ENCODE results near the gene CARS2. TPM values are rescaled to one million over a fixed set of nuclear protein-coding genes. Genes with fewer than 3 reads are reported as not detected.

CARS2 gene
- total and polyA plus RNA-seq, 2 of the 8 experiments (the other 6 are each of a cell fraction or from before 2014, with no cell fraction given): 47.7 to 55.9 TPM

- no peak for TF ChIP-seq CHD7 (IDR thresholded peaks at IDR 0.05; ENCODE audit: insufficient replicate concordance, low read length)
- no peak for TF ChIP-seq EZH2 (IDR thresholded peaks at IDR 0.05; ENCODE audit: low read depth, low read length, severe bottlenecking)
- TF ChIP-seq POU5F1 (IDR thresholded peaks at IDR 0.05; ENCODE audit: low read depth, low read length): no peak
- no peak for TF ChIP-seq SP2 (IDR thresholded peaks at IDR 0.05; ENCODE audit: low read length)
- TF ChIP-seq EP300 (IDR thresholded peaks at IDR 0.05; ENCODE audit: borderline replicate concordance in 1 of 2, low read depth in 2 of 2, low read length in 2 of 2): no peak
- no peak for TF ChIP-seq CBX5 (IDR thresholded peaks at IDR 0.05; ENCODE audit: low read depth, low read length)
- TF ChIP-seq CHD2 (IDR thresholded peaks at IDR 0.05; ENCODE audit: low read length): no peak
- TF ChIP-seq SIRT6 (IDR thresholded peaks at IDR 0.05; ENCODE audit: low read length): no peak
- TF ChIP-seq KDM5A (IDR thresholded peaks at IDR 0.05; ENCODE audit: low read length): no peak
- no peak for TF ChIP-seq JUN (IDR thresholded peaks at IDR 0.05; ENCODE audit: low read depth, low read length)
- no peak for TF ChIP-seq FOSL1 (IDR thresholded peaks at IDR 0.05; ENCODE audit: insufficient read depth, low read depth, low read length)
These were observed 16.2 kb downstream of the CARS2 start (continued) for GRCh38 chr13:110689711-110690110.

Measured in H1 (cell line).